Left cardiac atrium (tissue), 4 donors: Measurements from ENCODE around the gene RNASE7. TPM values are rescaled to one million over a fixed set of nuclear protein-coding genes. Genes with fewer than 3 reads are reported as not detected.
A peak's percentile ranks its signal among the peaks of the same experiment; 100 is the strongest.
"Not testable (repeated sequence)": the region's sequence is repeated elsewhere in the genome, so short reads cannot be mapped to it uniquely, and the experiment has no call there.

Source experiments
- ATAC-seq, 2 donors: fragments of 200-7000 bp; cut with Tn5 transposase; one replicate each; pipeline ENCODE4 v1.9.1; 2020; ENCODE audit warnings: mild to moderate bottlenecking in 2 of 2, moderate library complexity in 2 of 2
- DNase-seq: peaks from one replicate; pipeline ENCODE4 v3.0.0-alpha.2; 2020
- intact Hi-C, 2 donors: fragments of 100-400 bp; cut with DNase I; formaldehyde crosslinking; loops; one replicate each; pipeline versions ENCODE4 v1.14.1 to v1.15.1; 2022 to 2023
- total RNA-seq, 2 donors: library from RNA; stranded (reverse); fragmentation: NEBNext Ultra II Directional; extraction: Animal tissue kit (Norgen Biotek cat#: 25700); gene quantifications; one replicate each; pipeline ENCODE4 v1.2.1, GENCODE V29; 2021
- donor health status: DM: no; HTN: yes; CAD: no.
- donor health status: DM: no; HTN: yes; CAD: no; lungs with severe emphysema.
- donor health status: DM: yes; HTN: yes; CAD: no.
- donor health status: Dilated cardiomyopathy.

The RNASE7 gene
- total RNA-seq, 2 donors from 2014 or later: not detected

DNA sequence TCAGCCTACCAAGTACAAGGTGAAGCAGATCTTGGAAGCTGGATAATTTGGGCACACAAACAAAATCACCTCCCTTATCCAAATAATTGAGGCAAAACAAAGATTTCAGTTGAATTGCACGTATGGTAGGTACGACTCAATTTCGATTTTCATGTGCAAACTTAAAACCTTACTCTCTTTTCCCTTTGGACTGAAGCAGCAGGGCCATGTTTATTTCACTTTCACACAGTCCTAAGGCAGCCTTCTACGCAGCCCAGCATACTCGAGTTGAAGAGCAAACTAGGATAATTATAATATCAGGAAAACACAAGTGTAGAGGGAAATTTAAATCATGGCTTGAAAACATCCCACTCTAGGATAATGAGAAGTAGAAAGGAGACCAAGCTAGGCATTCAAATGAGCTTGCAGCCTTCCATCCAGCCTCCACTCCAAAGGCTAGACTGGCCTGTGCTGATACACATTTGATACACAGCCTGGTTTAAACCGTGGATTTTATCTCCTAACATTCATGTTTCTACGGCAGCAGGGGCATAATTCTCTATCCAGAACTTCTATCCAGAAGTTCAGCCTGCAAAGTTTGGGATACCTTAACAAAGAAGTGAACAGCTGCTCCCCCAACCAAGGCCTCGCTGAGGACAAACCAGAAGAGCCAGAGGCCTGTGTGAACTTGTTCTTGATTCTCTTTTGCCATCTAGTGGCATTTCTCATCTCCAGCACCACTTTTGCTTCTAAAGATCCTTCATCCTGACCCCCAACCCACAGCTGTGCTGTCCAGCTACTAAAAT, 2.4 kb upstream of the RNASE7 start:
- DNase-seq: no peak
- peak; percentile 72 to 78 for ATAC-seq
- intact Hi-C loops: loop anchor here (1.0 to 10.0 kb wide), 4 partner anchors 25 to 345 kb away; no protein-coding TSS in a partner anchor

DNA sequence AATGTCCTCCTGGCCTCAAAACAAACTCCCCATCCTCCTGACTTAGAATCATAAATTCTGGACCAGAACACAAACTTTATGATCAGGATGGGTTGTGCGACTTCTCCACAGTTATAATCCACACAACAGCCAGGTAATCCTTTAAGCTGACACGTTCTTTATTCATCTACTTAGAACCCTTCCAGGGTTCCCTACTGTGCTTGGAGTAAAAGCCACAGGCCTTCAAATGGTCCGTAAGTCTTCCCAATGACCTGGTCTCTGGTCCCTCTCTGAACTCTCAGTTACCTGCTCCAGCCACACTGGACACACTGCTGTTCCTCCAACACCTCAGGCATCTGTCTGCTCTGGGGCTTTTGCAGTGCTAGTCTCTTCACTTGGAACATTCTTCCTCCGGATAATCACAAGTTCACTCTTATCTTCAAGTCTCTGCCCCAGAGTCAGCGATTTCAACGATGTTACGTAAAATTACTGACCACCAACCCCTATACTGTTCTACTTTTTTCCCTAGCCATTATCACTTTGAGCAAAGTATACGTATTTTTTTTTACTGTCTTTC, 1.7 kb upstream of the RNASE7 start:
- ATAC-seq (no peak), DNase-seq (no peak)
- intact Hi-C loops: loop anchor here (2.0 to 10.0 kb wide), 3 partner anchors 26 to 346 kb away; no protein-coding TSS in a partner anchor

GRCh38 chr14:21040941-21041340, 1.2 kb upstream of the RNASE7 start:
- not testable (repeated sequence) for ATAC-seq, DNase-seq
- intact Hi-C loops: loop anchor here (2.0 to 10.0 kb wide), 3 partner anchors 26 to 346 kb away; no protein-coding TSS in a partner anchor

DNA sequence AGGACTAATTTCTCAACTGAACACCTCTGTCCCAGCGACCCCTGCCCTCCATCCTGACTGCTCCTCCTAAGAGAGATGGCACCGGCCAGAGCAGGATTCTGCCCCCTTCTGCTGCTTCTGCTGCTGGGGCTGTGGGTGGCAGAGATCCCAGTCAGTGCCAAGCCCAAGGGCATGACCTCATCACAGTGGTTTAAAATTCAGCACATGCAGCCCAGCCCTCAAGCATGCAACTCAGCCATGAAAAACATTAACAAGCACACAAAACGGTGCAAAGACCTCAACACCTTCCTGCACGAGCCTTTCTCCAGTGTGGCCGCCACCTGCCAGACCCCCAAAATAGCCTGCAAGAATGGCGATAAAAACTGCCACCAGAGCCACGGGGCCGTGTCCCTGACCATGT, 756 bp downstream of the RNASE7 start:
- peak in 1 of 2 donors; percentile 23 for ATAC-seq
- no peak for DNase-seq
- intact Hi-C loops: loop anchor here in 1 of 2 donors (5.0 to 10.0 kb wide), 2 partner anchors 186 to 348 kb away; no protein-coding TSS in a partner anchor

- intact Hi-C loops: loop anchor here in 1 of 2 donors (5.0 to 10.0 kb wide), 2 partner anchors 186 to 349 kb away; no protein-coding TSS in a partner anchor
- no peak for DNase-seq
- no peak for ATAC-seq
These were observed 1.3 kb downstream of the RNASE7 start for GRCh38 chr14:21043387-21043973.

DNA sequence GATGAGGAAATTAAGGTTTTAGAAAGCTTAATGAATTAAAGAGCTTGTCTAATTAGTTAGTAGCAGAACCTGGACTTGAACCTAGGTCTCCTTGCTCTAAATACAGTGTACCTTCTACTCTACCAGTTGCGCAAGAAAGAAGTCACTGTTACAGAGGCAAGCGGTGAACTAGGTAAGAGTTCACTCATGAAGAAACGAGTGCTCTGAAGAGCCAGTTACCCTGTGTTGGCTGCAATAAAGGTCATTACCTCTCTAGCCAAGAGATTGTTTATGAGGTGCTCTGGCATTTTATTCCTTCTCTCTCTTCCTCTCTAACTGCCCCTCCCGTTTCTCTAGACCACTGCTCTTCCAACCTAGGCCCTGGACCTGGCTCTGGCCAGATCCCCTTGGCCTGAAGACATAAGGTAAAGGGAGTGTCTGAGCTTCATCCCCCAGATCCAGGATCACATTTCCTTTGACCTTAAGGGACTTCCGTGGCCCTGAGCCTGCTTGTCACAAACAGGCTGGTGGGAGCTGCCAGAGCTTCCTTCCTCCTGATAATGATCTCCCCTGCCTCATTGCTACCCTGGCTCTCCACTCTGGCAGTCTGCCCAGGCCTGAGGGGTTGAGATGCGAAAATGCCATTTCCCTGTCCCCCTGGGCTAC, 1.9 kb downstream of the RNASE7 start:
- DNase-seq (no peak), ATAC-seq (peak in 1 of 2 donors; percentile 8)
- intact Hi-C loops: loop anchor here in 1 of 2 donors (5.0 to 10.0 kb wide), 2 partner anchors 187 to 349 kb away; no protein-coding TSS in a partner anchor

- ATAC-seq (no peak), DNase-seq (no peak)
- intact Hi-C loops: loop anchor here in 1 of 2 donors (10.0 kb wide), 1 partner anchor 353 kb away; no protein-coding TSS in a partner anchor
These were observed 5.2 kb downstream of the RNASE7 start for GRCh38 chr14:21047378-21047781.

DNA sequence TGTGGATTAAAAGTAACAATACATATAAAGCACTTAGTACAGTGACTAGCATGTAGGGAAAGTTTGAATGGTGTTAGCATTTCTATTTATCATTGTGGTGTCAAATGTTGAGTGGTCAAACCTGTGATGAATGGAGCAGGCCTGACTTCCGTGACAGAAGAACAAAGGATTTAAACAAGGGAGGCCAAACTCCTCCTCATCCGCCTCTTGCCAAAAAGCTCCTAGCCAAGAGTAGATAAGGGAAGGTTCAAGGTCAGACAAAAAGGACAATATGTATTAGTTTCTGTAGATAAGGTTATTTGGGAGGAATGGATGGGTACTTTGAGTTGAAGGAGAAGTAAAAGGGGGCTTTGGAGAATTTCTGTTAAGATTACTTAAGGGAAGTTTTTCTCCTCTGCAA, 6.5 kb downstream of the RNASE7 start:
- intact Hi-C loops: loop anchor here in 1 of 2 donors (10.0 kb wide), 1 partner anchor 354 kb away; no protein-coding TSS in a partner anchor
- DNase-seq (no peak), ATAC-seq (peak in 1 of 2 donors; percentile 28)

DNA sequence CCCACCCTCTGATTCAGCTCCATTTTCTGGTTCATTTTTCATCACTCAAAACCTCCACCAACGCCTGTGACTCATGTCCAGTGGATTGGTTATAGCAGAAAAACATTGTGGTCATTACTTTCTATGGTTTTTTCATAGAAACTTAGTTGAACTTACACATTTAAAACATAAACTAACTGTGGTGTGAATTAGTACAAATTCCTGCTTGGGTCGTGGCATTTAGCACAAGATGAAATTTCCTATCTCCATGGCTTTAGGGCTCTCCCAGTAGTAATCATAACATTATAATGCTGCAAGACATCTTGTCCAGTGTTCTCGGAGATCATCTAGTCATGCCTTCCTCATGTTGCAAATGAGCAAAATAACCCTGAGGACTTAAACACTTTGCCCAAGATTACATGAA, 7.1 kb downstream of the RNASE7 start:
- DNase-seq (no peak), ATAC-seq (no peak)
- intact Hi-C loops: loop anchor here in 1 of 2 donors (10.0 kb wide), 1 partner anchor 354 kb away; no protein-coding TSS in a partner anchor

DNA sequence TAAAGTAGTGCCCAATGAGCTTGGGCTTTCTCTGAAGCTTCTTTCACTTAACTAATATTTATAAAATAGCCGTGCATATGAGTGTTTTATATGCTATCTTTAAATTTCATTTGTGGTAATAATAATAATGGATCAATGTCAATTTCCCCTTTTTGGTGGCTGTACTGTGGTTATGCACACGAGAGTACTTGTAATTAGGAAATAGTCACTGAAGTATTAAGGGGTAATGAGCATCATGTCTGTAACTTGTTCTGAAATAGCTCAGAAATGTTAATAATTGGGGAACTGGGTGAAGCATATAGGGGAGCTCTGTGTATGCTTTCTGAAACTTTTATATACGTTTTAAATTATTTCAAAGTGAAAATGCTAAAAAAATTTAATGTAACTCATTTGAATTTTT, 8.4 kb downstream of the RNASE7 start:
- ATAC-seq (no peak), DNase-seq (no peak)
- intact Hi-C loops: no loop called here

DNA sequence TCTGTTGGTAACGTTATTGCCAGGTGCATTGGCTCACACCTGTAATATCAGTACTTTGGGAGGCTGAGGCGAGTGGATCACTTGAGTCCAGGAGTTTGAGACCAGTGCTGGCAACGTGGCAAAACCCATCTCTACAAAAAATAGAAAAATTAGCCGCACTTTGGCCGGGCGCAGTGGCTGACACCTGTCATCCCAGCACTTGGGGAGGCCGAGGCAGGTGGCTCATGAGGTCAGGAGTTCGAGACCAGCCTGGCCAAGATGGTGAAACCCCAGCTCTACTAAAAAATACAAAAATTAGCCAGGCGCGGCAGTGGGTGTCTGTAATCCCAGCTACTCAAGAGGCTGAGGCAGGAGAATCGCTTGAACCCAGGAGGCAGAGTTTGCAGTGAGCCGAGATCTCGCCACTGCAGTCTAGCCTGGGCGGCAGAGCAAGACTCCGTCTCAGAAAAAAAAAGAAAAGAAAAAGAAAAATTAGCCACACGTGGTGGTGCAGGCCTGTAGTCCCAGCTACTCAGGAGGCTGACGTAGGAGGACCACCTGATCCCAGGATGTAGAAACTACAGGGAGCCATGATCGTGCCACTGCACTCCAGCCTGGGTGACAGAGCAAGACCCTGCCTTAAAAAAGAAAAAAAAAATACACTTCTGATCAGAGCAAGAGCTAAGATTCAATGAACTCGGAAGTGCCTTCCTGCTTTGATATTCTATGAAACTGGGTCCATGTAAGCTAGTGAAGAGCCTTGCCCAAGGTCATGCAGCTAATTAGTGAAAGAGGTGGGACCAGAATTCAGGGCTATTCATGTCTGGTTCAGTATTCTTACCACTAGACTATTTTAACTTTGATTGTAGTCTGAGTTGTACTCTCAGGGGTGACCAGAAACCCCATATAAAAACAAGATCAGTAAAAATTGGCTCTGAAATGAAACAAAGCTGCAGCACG, 11.3 kb downstream of the RNASE7 start:
- DNase-seq (no peak), ATAC-seq (no peak)
- intact Hi-C loops: no loop called here

GRCh38 chr14:21054123-21054767, 12.1 kb downstream of the RNASE7 start:
- intact Hi-C loops: no loop called here
- DNase-seq (no peak), ATAC-seq (no peak)

DNA sequence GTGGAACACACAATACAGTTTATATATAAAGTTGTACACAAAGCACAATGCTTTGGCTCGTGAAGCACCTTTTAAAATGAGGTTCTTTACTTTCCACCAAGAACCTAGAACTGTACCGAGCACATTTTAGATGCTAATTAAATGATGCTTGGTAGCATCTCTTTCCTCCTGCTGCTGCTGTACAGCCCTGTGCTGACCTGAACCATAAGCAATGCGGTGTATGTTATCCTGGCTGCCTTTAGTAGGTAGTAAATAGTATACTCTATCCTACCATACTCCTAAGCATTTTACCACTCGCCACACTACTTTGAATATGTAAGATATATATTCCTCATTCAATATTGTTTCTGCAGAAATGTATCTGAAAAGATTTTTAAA, 12.6 kb downstream of the RNASE7 start:
- ATAC-seq (no peak), DNase-seq (no peak)
- intact Hi-C loops: no loop called here

GRCh38 chr14:21055432-21056117, 13.4 kb downstream of the RNASE7 start:
- ATAC-seq (no peak), DNase-seq (no peak)
- intact Hi-C loops: no loop called here

DNA sequence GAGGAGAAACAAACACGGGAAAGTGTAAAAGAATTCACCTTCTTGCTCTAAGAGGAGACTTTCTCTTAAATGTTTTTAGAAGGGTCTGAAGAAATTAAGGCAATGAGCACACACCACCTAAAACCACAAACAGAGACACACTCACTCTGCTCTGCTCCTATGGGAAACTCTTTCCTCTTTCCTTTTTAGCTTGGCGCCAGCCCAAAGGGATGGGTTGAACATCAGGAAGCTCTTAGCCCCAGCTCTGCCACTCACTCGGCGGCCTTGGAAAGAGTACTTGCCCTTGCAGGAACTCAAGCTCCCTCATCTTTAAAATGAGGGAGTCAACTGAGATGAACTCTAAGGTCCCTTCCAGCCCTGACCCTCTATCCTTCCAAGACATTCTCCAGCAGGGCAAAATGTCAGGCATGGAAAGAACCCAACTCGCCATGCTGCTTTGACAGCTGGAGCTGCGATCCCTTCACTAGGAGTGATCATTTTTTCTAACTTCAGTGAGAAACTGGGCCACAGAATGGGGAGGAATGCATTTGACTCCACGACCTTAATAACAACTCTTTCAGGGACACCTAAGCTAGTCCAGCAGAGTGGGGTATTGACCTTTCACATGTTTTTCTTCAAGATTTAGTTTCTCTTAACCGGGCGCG, 14.5 kb downstream of the RNASE7 start:
- intact Hi-C loops: no loop called here
- DNase-seq (no peak), ATAC-seq (no peak)

DNA sequence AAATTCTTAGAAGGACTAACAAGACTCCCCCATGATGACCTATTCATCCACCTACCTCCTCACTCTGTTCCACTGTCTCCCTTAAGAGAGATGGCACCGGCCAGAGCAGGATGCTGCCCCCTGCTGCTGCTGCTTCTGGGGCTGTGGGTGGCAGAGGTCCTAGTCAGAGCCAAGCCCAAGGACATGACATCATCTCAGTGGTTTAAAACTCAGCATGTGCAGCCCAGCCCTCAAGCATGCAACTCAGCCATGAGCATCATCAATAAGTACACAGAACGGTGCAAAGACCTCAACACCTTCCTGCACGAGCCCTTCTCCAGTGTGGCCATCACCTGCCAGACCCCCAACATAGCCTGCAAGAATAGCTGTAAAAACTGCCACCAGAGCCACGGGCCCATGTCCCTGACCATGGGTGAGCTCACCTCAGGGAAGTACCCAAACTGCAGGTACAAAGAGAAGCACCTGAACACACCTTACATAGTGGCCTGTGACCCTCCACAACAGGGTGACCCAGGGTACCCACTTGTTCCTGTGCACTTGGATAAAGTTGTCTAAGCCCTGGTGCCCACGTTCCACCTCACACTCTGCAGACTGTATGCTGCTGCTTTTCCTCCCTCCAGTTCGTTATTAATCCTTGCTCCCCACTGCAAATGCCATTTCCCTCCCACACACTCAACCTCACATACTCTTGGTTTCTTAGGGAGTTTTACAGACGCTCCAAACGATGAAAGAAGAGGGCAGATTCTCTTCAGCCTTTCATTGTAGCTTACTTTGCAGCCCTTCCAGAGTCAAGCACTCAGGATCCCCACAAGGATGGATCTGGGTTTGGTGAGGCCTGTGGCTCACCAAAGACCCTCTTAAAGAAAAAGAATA, 15.9 kb downstream of the RNASE7 start, which contains the start of gene RNASE8:
TSS of gene RNASE8 (plus strand) at position 20 of the 873 bp plus-strand sequence. CDS start at position 91, 71 bp downstream.
- intact Hi-C loops: no loop called here
- peak in 1 of 2 donors; percentile 51 for ATAC-seq
- DNase-seq: no peak
